CD4-positive, alpha-beta T cell treated with Interleukin-6 for 4 hours (primary cell): ENCODE data around the gene PRKAG2.
A peak's percentile ranks its signal among the peaks of the same experiment; 100 is the strongest.

Source experiments
- DNase-seq: peaks from one replicate; pipeline ENCODE4 v3.0.0-alpha.2; 2020; ENCODE audit warnings: mixed read lengths

PRKAG2 gene

DNA sequence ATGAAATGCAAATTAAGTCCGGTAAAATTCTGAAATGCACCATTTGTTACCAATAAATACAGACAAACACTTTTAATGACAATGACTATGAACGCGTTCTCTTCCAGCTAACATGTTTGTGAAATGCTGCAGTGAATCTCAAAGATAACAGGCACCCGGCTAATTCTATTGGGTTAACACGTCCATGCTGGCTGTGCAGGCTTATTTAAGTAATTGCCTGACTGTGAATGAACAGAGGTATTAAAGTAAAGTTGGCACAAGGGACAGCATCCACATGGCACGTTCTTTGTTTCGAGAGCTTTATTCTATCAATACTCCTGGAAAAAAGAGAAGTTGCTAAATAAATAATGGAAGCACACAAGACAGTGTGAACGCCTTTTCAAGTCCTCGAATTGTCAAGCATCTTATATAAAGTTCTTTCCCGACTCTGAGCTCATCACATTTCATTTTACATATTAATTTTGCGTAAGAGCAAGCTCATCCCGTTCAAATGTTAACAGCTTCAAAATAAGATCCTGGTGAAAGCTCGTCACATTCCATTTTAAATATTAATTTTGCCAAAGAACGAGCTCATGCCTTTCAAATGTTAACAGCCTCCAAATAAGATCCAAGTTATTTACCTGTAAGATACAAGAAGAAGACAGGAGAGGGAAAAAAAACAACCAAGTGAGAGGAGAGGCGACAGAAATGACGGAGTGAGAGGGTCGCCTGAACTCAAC, 245.9 kb downstream of the PRKAG2 start:
- DNase-seq = no peak

DNA sequence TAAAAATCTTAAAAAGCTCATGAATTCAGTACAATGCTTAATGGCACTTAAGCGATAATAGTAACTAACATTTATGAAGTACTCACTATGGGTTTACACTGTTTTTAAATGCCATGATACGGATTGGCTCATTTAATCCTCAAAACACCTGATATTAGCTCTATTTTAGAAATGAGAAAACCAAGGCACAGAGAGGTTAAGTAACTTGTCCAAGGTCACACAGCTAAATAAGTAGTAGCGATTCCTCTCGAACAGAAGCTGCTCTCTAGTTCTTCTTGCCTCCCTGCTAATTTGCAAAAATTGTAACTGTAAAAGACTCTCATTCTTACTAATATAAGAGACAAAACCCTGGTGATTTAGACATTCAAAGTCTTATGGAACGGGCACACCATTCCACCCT, 246.6 kb downstream of the PRKAG2 start:
- no peak for DNase-seq

DNA sequence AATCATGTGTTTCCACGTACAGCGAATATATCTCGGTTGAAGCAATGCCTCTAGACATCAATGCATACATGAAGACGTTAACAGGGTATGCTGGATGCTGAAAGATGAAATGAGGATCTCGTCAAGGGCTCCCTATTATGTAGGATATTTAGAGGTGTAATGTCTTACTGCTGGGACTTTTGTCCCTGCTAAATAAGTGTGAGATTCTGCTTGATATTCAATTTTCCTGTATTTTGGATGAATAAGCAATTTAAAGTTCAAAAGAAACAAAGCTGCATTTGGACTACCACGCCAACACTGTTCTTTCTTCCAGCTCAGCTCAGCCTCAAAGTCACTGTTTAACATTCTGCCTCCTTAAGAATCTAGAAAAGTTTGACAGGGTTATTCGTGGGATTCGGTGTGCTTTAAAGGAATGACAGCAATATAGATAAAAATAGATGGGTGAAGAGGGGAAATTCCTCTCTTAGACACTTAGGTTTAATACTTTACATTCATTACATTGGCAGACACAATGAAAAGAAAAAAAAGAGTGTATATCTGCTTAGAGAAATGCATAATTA, 247.1 kb downstream of the PRKAG2 start:
- no peak for DNase-seq

DNA sequence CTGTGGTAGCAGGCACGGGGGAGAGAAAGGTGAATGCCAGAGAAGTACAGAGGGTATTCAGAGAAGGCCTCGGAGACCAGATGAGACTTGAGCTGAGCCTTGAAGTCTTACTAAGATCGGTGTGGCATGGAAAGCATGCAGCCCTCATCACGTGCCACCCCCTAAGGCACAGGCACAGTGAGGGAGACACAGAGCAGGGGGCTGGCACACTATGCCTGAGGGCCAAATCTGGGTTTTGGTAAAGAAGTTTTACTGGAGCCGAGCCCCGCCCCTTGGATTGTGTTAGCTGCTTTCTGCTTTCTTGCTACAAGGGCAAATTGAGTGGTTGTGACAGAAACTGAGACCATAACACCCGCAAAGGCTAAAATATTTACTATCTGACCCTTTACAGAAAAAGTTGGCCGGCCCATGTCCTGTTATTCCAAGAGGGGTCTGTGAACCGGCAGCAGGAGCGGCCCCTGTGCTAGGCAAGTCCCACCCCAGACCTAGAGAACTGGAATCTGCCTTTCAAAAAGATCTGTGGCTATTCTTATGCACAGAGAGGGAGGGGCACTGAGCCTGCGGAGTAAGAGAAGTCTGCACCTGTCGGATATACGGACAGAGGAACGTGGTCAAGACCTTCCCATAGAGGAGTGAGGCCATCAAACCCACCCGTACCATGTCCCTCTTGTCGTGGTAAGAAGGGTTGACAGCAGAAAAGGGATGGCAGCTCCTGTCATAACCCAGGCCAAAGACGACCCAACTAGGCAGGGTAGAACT, 247.9 kb downstream of the PRKAG2 start:
- DNase-seq = no peak

DNA sequence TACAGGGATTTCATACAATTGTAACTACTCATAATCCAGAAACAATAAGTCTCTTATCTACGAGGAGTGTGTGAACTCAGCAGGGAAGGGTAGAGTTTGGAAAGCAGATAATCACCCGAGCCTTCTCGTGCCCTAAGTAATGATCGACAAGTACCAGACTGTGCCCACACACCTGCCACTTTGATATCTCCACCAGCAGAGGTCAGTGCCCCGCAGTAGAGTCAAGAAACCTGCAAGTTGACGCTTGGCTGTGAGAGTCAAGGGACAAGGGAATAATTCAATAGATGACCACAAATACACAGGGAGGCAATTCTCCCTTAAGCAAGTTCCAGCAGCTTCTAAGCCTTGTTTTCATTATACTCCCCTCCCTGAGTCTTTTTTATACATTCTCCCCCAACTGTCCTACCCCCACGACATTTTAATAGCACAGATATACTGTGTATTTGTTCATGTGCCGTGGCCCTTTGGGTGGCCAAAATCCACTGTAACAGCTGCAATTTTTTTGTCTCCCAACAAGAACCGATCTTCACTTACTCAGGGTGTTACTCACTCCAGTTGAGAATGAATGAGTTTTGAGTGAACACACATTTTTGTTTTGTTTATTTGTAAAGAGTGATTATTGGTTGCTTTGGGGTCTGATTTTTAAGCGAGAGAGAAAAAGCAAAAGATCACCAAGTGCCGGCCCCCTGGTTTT, 250.3 kb downstream of the PRKAG2 start:
- DNase-seq = peak; percentile 51

DNA sequence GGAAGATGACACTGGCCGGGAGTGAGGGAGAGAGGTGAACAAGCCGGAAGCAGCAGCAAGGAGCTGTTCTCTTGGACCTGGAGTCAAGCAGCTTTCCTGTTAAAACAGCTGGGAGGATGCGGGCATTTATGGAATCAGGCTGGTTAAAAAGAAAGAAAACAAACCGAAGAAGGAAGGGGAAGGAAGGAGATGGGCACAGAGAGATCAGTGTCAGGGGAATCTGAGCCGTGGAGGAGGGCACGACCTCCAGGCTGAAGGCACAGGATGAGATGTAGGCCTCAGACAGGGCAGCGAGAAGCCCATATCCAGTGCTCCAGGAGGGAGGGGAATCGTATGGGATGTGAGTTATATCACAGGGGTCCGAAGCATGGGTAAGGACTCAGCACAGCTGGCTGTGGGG, 251.3 kb downstream of the PRKAG2 start:
- no peak for DNase-seq

DNA sequence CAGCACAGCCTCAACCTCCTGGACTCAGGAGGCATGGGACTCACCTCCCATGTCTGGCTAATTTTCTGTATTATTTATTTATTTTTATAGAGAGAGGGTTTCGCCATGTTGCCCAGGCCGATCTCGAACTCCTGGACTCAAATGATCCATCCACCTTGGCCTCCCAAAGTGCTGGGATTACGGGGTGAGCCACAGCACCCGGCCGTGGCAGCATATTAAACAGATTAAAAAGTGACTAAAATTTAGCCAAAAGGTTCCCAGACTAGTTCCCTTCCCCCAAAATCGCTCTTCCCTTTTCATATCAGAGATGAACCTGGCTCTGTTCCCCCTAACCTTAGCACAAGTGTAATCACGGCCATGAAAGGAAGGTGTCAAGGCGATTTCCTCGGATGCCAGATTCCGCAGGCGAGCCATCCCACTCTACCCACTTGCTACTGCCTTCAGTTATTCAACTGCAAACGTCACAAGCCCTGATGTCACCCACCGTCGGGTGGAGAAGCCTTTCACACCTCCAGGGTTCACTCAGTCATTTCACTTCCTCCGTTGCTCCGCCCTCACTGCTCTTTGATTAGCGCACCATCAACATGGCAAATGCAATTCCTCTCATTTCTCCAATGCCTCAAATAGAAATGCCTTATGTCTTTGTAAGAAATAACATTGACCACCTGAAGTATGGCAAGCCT, 252.5 kb downstream of the PRKAG2 start:
- DNase-seq = no peak

DNA sequence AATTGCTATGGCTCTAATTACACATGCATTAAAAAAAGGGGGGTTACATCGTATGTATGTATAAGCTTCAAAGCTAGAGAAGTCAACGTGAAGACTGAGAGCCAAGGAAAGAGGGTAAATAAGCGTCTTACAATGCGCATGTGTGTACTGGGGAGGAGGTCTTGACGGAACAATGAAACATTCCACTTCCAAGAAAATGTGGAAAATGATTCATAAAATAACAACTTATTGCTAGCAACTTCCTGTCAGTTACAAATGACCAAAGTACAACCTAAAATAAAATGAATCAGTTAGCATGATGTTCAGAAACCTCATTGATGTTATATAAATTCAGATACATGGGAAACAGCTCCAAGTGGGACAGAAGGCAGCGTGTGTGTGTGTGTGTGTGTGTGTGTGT, 253.1 kb downstream of the PRKAG2 start:
- DNase-seq = no peak

DNA sequence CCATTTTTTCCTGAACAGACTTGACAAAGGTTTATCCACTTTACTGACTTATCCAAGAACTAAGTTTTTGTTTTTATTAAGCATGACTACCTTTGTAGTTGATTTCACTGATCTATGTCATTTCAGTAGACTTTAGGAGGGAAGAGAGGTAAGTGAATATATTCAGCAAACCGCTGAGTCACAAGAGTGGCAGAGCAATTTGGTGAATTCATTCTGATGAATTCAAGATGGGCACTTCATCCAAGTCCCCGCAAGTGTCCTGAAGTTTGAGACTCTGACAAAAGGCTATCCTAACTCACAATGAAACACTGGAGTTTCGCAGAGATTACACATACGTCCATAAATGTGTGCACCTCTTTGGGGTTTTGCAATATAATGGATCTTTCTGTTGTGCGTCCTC, 255.0 kb downstream of the PRKAG2 start:
- no peak for DNase-seq

DNA sequence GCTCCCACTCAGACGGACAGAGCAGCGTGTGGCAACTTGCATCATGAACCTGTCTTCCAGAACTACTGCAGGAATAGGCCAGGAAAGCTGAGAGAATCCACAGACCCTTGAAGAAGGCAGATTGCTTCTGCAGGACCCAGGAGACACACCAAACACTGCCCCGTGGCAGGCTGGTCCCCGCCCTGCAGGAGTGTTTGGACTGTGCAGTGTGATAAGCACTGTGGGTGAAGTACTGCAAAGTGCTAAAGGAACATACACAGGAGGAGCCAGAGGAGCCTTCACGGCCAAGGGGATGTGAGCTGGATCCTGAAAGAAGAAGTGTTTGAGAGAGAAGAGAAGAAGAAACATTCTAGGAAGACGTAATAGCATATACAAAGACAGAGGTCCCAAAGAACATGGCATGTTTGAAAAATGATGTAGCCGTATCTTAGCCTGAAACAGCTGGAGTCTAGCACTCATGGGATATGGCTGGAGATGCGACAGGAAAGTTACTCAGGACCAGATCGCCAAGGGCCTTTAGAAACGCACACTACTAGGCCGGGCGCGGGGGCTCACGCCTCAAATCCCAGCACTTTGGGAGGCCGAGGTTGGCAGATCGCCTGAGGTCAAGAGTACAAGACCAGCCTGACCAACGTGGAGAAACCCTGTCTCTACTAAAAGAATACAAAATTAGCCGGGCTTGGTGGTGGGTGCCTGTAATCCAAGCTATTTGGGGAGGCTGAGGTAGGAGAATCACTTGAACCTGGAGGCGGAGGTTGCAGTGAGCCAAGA, 260.3 kb downstream of the PRKAG2 start:
- no peak for DNase-seq

DNA sequence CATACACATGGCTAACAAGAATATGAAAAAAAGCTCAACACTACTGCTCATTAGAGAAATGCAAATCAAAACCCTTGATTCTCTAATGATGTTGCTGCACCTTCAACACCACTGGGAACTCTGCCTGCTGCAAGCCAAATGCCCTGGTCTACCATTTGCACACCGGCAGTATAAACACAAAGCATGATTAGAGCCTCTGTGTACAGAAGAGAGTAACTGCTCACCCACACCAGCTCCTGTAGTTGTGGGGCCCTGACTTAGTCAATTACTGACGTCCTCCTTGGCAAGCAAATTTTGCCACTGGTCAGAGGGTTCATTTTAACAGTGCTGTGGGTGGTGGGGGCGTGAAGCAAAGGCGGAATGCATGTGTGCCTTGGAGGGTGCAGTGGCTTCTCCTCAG, 261.1 kb downstream of the PRKAG2 start:
- no peak for DNase-seq

DNA sequence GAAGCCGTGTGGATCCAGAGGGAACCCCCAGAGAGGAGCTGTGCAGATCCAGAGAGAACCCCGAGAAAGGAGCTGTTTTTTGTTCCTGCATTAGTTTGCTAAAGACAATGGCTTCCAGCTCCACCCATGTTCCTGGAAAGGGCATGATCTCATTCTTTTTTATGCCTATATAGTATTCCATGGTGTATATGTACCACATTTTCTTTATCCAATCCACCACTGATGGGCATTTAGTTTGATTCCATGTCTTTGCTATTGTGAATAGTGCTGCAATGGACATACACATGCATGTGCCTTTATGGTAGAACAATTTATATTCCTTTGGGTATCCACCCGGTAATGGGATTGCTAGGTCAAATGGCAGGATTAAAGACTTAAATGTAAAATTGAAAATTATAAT, 261.9 kb downstream of the PRKAG2 start:
- DNase-seq = no peak

DNA sequence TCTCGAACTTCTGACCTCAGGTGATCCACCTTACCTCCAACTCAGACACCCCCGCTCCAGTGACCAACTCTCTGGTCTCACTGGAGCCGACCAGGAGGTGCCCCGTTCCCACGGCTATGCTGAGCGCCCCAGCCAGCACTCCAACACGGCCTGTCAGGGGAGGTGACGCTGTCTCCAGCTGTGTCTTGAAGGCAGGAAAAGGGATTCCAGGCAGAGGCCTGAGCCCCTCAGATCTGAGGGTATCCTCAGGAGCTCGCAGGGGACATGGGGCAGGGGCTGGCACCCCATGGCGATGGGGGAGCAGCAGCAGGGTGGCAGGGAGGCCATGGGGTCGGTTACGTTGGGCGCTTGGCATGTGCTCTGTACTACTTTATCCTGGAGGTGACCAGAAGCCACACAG, 262.9 kb downstream of the PRKAG2 start:
- DNase-seq = no peak

DNA sequence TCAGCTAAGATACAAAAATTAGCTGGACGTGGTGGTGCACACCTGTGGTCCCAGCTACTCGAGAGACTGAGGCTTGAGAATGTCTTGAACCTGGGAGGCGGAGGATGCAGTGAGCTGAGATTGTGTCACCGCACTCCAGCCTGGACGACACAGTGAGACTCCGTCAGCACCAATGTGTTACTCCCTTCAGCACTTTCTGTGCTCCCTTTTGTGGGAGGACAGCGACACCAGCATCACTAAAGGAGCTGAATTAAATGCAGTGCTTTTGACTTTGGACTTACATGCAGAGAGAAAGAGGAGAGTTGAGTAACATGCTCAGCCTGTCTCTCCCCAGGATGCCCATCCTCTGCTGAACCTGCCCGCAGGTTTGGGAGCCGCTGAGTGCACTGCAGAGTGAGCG, 265.0 kb downstream of the PRKAG2 start:
- DNase-seq = no peak

DNA sequence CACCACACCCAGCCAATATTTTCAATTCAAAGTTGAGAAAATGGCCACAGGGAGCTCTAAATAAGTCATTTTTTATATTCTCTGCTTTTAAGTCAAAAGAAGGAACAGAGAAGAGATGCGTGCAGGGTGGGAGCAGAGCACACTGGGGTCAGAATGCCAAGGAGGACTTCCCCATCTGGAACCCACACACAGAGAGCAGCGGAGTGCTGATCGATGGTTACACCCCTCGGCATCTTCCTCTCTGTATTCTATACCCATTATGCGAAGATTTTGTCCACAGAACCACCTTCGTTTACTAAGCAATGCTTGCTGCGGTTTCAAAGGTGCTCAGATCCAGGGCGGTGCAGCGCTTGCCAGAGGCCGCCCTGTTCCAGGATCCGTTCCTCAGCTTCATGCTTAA, 265.9 kb downstream of the PRKAG2 start:
- no peak for DNase-seq

DNA sequence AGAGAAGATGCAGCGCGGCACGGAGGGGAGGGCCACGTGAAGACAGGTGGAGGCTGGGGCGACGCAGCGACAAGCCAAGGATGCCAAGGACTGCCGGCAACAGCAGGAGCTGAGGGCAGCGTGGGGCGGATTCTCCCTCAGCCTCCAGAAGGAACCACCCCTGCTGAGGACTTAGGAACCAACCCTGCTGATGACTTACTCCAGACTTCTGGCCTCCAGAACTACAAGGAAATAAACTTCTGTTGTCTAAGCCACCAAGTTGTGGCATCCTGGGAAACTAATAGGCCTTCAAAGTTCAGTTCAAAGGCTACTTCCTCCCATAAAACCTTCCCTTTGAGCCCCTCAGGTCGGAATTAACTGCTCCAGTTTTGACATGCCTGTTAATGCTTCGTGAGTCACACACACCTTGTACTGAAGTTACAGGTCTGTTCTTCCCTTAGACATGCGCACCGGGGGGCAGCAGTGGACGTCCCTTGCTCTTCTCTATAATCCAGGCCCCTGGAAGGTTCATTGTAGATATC, 268.8 kb downstream of the PRKAG2 start:
- DNase-seq = peak; percentile 15

DNA sequence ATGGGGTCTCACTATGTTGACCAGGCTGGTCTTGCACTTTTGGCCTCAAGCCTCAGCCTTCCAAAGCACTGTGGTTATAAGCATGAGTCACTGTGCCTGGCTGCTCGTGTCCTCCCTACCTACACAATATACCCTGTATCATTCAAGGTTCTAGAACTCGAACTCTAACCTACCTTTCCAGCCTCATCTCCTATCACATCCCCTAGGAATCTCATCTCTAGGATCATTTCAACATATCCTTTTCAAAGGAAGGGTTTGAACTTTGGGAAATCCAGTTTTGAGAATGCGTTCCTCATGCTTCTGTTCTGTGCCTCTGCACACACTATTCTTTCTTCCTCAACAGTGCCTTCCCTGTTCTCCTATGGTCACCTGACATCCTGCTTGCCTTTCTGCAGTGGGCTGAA, 269.4 kb downstream of the PRKAG2 start:
- DNase-seq = no peak

DNA sequence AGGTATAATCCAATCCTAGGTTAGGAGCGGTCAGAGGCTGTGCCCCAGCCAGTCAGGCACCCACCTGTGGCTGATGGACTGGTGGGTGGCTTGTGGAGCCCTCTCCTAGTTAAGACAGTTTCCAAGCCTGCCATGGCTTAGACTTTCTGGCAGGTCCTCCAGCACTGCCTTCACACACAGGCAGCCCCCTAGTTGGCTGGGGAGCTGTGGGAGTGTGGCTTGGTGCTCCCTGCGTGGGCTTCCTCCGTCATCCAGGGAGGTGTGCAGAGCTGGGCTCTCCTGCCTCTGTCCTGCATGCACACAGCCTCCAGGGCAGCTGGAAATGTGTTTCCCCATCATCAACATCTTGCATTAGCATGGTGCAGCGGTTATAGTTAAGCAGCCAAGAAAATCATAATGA, 273.0 kb downstream of the PRKAG2 start:
- DNase-seq = no peak

DNA sequence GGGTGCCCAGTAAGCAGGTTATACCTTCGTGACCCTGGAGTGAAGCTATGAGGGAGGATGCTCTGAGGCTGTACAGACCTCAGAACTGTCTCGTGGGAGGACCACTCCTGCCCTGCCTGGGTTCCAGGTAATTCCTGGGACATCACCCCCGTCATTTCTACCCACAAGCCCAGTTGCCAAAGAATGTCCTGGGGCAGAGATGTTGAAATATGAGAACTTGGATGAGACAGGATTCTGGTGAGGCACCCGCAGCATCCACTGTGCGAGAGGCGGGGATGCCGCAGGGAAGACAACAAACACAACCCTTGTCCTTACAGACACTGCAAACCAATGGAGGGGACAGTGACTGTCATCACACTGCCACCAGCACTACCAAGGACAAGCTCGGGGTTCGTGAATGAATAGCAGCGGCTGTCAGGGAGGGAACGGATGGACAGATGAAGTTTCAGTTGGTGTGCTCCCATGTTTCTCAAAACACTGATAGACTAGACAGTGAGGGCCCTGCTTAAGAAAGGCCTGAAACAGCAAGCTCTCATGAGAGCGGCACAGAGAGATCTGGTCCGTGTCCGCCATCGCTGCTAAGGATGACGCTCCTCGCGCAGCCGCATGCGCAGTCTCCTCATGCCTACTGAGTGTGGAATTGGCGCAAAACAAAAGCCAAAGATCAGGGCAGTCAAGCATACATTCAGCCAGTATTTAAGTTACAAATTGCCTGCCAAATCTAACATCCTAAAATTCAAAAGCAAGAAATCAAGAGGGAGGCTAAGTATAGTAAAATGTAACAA, 275.2 kb downstream of the PRKAG2 start:
- DNase-seq = no peak

DNA sequence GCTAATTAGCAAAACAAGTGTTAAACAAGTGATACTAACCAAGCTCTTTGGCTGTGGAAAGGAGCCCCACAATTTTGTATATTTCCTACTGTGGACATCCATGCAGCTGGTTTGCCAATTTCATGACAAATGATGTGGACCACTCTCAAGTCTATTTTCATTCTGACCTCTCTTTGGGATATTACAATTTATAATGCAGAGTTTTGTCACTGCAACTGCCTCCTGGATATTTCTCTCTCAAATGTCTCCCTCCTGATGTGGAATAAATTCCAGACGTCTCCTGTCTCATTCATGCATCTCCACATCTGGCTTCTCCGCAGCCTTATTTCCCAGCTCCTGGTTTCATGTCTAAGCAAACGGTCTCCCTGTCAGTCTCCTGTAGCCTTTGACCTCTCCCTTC, 276.6 kb downstream of the PRKAG2 start:
- no peak for DNase-seq
